GM20431 (cell line): ENCODE data around the gene ZFYVE27.

Experiments
- in situ Hi-C: fragments of 300-500 bp; cut with MseI, MboI; formaldehyde crosslinking; loops from one replicate; pipeline ENCODE4 v1.15.0; 2020; ENCODE audit warnings: low sequenced_read_pairs; ENCODE audit not compliant: unreplicated experiment

Gene ZFYVE27

DNA sequence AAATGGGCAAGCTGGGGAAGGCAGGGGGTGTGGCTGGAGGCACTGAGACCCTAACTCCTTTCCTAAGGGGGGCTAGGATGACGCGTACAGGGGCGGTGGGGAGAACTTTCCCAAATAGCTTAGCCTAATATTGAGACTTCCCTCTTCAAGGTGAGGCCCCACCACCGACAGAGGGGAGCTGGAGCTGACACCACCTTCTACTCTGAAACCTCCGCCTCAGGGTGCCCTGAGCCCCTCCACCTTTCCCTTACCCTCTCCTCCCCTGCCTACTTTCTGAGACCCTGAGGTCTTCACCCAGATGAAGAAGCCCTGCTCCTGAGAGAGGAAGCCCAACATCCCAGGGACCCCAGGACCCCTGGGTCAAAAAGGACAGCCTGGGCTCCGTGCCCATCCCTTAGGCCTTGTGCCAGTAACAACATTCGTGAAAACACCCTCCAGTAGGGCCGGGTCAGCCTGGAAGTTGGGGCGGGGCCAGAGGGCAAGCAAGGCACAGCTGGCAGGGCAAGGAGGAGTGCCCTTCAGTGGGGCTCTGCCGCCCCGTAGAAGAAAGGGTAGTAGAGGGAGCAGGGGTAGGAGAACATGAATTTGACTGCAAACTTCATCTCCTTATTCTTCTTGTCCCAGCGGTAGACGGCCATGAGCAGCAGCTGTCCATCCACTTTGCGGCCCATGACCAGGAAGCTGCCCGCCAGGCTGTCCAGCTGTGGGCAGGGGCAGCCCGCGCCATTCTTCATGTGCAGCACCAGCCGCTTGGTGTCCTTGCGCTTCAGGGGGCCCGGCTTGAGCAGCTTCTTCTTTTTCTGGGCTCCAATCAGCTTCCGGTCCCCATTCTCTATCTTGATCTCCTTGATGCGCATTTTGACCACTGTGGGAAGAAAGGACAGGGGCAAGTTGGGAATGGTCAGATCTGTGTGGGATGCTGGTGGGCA lies 30.3 kb downstream of the ZFYVE27 start:
- in situ Hi-C loops = no loop called here

DNA sequence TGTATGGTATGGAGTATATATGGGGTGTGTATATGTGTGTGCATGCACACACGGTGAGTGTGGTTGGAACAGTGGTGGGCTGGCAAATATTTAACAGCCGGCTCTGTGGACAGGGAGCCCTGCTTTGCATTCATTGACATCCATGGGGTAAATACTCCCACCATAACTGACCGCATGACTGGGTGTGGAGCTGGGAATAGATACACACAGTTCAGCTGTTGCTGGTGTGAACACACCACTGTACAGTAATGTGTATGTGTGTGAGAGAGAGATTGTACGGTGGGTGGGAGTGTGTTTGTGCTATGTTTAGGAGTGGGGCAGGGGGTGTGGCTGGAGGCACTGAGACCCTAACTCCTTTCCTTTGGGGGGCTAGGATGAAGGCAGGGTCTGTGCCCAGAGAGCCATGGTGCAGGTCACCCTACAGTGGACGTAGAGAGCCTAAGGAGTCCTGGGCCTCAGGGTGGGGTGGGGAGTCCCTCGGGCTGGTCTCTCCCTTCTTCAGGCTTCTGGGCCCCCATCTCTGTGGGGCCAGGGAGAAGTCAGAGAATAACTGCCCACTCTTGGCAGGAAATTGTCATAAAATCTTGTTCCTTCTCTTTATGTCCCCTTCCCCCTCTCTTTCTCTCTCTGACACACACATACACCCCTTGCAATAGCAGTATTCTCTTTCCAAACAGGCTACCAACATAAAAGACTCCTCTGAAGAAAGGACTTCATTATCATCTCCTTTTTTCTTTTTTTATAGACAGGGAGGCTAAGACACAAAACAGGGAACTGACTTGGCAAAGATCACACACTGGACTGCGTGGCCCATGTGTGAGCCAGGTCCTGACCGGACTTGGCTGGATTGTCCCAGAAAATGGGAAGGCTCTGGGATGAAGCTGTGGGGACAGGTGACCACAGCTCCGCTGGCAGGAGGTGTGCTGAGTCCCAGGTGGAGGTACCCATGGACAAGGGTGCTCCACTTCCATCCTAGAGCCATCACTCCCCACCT lies 31.7 kb downstream of the ZFYVE27 start:
- in situ Hi-C loops = no loop called here

DNA sequence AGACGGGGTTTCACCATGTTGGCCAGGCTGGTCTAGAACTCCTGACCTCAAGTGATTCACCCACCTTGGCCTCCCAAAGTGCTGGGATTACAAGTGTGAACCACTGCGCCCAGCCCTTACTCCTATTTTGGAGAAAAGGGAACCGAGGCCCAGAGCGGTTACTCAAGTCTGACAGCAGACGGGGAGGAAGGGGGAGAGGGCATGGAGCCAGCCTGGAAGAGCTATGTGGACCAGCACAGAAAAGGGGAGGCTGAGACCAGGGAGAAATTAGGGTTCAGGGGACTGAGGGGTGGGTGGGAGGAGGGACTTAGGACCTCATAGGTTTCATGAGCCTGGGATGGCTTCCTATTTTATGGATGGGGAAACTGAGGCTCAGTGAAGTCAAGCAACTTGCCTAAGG lies 33.3 kb downstream of the ZFYVE27 start:
- in situ Hi-C loops = no loop called here

DNA sequence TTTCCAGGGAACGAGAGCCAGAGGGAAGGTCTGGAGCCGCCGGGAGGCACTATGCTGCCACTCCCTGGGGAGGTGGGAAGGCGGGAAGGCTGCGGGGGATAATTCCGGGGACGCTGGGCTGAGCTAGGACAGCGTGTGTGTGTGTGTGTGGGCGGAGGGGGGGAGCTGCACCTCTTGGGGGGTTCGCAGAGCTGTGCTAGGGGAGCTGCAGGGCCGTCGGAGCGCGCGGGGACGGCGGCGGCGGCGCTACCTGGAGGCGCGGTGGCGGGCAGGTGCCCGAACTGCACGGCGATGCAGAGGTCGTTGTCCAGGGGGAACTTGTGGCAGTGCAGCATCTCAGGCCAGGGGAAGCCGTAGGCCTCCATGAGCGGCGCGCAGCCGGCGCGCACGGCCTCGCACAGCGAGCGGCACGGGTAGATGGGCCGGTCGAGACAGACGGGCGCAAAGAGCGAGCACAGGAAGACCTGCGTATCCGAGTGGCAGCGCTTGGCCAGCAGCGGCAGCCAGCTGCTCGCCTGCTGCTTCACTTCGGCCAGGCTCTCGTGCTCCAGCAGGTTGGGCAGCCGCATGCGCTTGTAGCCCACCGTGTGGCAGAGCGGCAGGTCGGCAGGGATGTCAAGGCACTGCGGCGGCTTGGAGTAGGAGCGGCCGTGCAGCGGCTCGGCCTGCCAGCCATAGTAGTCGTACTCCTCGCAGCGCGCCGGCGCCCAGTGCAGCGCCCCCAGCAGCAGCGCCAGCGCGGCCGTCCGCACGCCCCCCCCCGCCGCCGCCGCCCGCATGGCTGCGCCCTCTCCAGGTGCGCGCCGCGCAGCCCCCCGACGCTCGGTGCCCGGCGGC lies 34.3 kb downstream of the ZFYVE27 start:
- in situ Hi-C loops = no loop called here

DNA sequence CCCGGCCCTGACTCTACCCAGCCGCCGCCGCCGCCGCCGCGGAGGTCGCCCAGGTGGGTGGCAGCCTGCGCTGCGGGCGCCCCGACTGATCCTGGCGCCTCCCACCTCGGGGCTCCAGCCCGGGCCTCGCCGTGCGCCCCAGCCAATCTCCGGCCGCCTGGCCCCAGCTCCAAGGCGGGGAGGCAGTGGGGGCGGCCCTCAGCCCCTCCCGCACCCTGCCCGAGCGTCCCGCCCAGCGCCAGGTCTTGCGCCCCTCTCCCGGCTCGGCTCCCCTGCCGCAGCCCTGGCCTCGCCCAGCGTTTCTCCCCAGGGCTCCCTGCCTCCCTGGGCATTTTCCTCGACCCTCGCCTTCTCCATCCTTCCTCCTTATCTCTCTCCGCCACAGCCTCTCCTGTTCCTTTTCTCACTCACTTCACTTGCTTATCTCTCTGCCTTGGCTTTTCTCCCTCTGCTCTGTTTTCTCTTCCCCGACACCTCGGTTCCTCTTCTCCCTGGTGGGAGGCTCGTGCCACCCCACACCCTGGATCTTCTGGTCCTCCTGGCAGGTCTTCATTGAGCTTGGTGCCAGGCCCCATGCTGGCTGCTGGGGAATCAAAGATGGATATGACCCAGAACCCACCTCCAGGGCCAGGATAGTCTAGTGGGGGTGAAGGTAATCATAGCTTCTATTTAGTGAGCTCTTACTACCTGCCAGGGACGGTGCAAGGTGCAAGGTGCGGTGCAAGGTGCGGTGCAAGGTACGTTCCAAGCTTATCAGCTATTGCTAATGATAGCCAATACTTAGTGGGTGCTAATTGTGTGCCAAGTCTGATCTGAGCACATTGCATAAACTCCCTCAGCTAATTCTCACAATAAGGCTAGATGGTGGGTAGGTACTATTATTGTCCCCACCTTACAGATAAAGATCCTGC lies 35.2 kb downstream of the ZFYVE27 start, which contains the start of gene SFRP5:
SFRP5 (minus strand) TSS at position 87 of the 911 bp plus-strand sequence. CDS start 166 bp downstream, outside the sequence.
- in situ Hi-C loops = no loop called here

DNA sequence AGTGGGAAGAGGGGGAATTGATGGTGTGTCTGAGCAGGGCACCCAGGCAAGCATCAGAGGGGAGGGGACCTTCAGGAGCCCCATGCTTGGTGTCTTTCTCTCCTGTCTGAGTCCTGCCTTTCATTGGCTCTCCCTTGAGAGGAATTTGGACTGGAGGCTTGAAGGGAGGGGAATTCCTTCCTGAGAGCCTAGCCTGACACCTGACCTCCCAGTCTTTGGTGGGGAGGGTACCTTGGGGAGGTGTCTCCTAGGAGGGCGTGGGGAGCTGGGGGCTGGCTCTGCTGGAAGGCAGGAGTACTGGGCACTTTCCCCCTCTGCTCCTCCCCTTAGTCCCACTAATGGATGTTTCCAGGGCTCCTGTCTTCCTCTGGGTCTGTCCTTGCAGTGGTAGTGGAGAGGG lies 36.2 kb downstream of the ZFYVE27 start:
- in situ Hi-C loops = no loop called here

DNA sequence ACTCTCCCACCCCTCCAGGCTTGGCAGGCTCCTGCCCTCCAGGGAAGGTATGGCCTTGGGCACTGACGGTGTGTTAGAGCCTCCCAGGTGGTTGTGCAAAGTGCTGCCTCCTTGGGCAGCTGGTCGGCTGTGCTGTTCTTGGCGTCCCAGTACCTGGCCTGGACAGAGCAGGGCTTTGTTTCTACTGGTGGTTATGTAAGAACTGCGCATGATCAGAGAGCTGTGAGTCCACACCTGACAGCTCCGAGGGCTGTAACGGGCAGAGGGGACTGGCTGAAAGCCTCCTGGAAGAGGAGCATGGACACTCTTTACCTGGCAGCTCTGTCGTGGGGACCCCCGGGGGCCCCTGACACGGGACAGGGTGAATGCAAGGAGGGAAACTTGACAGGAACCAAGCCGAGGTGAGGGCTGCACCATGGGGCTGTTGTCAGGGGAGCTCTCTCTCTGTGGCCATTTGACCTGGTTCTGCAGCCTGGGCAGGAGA lies 37.9 kb downstream of the ZFYVE27 start:
- in situ Hi-C loops = no loop called here

DNA sequence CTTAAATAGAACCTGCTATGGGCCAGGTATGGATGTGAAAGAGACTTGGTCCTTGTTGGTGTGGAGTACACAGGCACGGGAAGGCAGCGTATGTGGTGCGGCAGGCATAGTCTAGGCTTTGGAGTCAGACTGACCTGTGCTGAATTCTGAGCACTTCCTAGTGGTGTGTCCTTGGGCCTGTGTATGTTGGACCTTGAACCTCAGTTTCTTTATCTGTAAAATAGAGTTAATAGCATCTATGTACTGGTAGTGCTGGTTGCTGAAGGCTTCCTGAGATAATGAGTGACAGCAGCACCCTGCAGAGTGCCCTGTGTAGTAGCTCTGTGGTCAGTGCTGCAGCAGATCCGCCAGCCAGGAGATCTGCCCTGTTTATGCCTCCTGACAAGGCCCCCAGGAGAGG lies 40.2 kb downstream of the ZFYVE27 start:
- in situ Hi-C loops = no loop called here

DNA sequence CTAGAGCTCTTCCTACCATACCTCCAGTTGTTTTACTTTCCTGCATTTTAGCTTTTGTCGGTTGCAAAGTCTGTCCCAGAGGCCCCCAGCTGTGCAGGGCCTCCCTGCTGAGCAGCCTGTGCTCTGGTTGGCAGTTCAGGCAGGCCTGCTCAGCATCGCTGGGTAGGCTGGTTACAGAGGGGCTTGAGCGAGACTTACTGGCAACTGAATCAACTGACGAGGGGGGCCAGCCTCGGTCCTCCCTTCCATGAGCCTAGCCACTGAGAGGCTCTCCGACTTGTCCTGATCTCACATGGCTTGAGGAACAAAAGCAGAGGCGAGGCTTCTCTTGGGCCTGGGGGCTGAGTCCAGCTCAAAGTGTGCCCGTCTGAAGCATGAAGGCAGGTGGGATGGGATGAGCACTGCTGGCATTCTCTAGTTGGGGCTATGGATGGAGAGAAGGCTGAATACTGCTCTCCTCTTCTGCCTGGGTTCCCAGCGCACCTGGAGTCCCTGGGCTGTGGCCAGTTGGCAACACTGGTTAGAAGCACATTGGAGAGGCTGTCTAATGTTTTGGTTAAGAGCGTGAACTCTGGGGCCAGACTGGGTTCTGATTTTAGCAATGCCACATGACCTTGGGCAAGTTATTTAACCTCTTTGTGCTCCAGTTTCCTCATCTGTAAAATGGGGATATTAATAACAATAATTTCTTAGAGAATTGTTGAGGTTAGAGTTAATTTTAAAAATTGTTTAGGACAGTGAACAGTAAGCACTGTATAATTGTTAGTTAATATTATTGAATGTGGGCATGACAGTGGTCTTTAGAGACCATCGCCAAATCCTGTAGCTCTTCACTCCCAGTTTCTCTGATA lies 41.7 kb downstream of the ZFYVE27 start:
- in situ Hi-C loops = no loop called here

DNA sequence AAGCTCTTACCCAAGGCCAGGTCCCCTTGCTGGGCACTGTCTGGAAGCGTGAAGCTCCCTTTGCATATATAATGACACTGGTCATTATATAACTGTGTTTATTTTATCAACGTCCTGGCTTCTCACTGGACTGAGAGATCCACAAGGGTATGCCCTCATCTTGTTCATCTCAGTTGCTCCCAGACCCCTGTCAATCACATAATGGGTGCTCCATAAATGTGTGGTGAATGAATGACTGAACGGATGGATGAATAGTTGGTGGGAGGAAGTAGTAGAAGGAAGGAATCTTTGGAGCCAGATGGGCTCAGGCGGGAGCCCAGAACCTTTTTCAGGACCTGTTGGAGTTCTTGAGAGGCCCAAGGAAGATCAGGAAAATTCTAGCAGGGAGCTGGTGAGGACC lies 42.6 kb downstream of the ZFYVE27 start:
- in situ Hi-C loops = no loop called here

DNA sequence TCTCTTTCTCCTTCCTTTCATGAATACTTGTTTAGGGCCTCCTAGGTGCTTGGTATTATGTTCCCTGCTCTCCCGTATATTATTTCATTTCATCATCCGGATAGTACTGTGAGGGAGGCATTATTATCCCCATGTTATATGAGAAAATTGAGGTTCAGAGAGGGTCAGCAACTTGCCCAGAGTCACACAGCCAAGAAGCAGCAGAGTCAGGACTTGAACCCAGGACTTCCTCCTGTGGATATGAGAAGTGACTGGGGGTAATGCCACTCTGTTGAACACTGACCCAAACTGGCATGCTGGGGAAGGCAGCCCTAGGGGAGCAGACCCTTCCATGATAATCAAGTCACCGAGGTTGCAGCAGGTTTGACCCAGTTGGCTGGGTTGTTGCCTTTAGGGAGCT lies 43.0 kb downstream of the ZFYVE27 start:
- in situ Hi-C loops = no loop called here

DNA sequence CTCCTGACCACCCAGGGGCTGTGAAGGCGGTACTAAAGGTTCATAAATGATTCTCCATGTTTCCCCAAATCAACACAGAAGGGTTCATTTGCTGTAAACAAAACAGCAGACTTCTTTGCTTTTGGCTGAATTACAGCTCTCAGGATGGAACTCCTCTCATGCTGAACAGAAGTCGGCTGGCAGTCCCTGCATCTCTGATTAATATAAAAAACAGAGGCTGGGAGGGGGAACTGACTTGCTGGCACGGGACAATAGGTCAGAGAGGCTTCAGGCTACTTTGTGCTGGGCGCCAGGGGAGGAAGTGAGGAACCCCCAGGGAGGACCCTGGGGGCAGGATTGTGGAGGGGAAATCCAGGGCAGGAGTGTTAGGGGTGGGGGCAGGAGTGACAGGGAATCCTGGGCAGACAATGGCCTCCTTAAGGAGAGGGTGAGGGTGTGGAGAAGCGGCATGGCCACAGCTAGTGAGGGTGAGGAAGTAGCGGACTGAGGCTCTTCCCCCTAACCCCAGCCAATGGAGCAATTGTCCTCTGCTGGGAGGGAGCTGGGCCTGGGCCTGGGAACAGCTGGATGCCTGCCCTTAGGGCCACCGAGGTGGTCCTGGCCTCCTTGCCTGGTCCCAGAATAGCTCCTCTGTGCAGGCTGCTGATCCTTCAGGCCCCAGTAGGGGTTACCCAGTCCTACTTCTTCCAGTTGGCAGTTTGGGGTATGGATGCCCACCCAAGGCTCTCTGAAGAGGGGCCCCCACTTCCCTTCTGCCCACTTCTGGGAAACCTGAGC lies 44.1 kb downstream of the ZFYVE27 start:
- in situ Hi-C loops = no loop called here

DNA sequence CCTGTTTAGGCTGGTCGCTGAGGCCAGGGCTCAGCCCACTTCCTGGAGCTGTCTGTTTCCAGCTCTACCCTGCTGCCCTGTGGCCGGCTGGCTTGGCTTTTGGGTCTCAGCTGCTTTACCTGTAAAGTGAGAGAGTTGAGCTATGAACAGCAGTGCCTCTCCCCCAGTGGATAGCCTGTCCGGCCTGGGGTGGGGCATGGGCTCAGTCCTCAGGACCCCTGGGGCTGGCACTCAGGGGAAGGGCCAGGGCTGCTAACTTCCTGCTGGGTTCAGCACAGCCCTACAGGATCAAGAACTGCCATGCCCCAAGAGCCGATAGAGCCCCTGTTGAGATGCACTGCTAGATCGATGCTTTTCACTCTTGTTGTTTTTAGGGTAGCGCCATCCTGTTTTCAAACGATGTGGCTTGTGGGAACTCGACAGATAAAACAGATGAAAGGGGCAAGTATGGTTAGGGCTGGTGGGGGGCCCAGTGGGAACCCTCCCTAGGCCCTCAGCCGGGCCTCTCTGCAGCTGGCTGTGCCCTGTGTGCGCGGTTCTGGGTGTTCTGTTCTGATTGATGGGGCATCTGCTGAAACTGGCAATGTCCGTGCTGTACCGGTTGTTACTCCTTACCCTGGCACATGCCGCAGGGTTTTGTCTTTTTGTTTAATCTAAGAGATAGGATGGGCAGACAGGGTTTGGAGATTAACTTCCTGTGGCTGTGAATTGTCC lies 44.8 kb downstream of the ZFYVE27 start:
- in situ Hi-C loops = no loop called here

DNA sequence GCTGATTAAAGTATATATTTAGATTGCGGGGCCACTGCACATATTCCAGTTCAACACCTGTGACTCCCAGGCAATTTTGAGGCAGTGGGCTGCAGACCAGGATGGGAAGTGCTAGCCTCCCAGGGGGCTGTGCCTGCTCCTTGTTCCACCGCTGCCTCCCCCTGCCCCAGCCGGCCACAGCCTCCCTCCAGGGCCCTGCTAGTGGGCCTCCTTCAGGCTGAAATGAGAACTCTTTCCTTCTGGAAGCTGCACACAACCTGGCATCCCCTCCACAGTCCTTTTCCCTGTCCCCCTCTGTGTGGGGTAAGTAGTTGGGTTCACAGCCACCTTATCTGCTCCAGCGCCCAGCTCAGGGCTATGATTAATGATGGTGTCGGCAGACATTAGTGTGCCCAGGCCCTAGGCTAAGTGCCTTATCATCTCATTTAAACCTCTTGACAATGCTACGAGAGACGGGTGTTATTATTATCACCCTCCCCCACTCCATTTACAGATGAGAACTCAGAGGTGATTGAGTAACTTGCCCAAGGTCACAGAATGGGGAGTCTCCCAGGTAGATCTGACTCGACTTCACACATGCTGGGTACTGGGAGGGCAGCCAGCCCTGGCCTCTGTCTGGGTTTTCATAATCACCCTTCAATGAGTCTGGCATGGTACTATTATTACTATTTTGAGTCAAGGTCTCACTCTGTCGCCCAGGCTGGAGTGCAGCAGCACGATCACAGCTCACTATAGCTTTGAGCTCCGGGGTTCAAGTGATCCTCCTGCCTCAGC lies 45.7 kb downstream of the ZFYVE27 start:
- in situ Hi-C loops = no loop called here

DNA sequence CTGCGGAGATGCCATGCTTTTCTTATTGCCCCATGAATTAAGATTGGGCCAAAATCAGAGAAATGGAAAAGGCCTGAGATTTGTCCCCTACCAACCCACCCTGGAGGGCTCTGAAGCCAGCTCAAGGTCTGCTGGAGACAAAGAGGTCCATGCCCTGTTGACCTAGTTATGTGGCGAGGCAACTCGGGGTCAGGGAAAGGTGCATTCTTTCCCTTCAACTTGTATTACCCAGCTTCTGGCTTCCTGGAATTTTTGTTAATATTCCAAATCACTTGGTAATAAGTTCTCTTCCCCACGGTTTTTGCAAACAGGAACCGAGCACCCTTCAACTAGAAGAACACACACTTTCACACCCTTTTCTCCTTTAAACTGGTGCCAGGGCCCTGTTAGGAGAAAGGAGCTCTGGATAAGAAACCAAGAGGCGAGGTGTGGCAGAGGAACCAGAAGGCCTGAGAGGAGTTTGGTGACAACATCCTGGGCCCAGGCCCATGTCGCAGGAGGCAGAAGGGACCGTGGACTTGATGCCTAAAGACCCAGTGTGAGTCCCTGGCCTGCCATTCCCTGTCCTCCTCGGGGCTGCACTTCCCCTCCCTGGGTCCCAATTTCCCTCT lies 47.4 kb downstream of the ZFYVE27 start:
- in situ Hi-C loops = no loop called here
